Activated CD8-positive, alpha-beta memory T cell treated with anti-CD3 and anti-CD28 coated beads for 1 hour (primary cell): ENCODE data around the gene LIG3.
"Not testable (repeated sequence)": the region's sequence is repeated elsewhere in the genome, so short reads cannot be mapped to it uniquely, and the experiment has no call there.

Experiments
- DNase-seq, 2 donors: peaks; one replicate each; pipeline ENCODE4 v3.0.0-alpha.2; 2020; ENCODE audit warnings: low read depth in 1 of 2; ENCODE audit errors: extremely low read depth in 1 of 2

LIG3 gene

DNA sequence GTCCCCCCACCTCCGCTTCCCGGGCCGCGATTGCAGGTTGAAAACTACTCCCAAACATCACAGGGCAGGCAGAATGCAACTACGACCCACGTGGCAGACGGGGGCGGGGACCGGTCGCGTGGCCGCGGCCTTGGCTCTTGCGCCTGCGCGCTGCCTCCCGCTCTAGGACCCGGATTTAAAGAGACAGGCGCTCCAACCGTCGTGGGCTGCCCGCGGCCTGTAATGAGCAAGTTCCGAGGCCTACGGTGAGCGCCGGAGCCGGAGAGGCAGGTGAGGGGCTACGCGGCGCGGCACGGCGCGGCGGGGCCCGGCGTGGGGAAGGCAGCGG is at the start of gene LIG3:
TSS of gene LIG3 (plus strand) at position 160 of the 328 bp plus-strand sequence. CDS start 2,494 bp downstream, outside the sequence.
- peak; percentile 83 to 91 for DNase-seq

DNA sequence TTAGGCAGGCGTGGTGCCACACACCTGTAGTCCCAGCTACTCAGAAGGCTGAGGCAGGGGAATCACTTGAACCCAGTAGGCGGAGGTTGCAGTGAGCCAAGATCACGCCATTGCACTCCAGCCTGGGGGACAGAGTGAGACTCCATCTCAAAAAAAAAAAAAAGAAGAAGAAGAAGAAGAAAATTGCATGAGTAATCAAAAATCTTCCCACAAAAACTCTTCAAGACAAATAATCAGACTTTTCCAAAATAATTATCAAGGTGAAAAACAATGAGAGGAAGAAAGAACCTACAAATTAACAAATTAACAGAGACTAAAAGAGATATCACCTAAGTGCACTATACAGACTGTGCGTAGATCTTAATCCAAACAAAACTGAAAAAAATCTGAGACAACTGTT is 29.5 kb upstream of the LIG3 start:
- not testable (repeated sequence) for DNase-seq

- no peak for DNase-seq
Measured at GRCh38 chr17:34958438-34958837, 21.9 kb upstream of the LIG3 start.

- DNase-seq = peak; percentile 80 to 82
Measured at GRCh38 chr17:34961093-34961911, 19.0 kb upstream of the LIG3 start, which contains the start of the genes CCT6B and ZNF830. Gene CCT6B, minus strand, starts transcription at chr17:34961460. Its CDS starts 67 bp downstream, at chr17:34961393. Gene ZNF830, plus strand, starts transcription at chr17:34961540. Its CDS starts 27 bp downstream, at chr17:34961567.

- no peak for DNase-seq
Measured at GRCh38 chr17:34974179-34974578, 6.1 kb upstream of the LIG3 start.

- no peak for DNase-seq
Measured at GRCh38 chr17:34974794-34975785, 5.2 kb upstream of the LIG3 start.

GRCh38 chr17:34979153-34979552 is 1.2 kb upstream of the LIG3 start:
- no peak for DNase-seq

DNA sequence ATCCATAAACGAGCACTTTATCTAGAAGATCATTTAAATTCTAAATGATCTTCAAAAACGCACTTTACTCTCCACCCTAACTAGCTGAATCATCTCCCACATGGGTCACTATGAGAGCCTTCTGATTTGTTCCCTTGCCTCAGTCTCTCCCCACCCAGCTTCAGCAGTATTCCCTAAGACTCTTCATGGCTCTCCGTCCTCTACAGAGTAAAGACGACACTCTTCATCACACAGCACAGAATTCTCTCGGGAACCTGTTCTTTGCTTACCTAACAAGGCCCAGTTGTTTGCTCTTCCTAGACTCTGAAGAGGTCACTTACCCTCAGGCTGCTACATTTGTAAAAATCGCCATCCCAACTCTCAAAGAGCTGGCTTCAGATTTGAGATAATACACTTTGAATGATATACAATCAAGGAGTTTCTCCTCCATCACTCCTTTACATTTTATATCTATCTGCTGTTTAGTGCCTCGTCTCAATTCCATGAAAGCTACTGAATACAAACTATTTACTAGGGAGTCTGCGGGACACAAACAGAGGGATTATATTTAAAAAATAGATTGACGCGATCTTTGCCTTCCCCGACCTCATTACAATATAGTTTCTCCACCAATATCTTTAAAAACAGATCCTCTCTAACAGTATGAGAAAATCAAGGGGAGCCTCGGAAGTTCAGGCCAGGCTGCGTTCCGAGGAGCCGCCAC is 511 bp upstream of the LIG3 start:
- no peak for DNase-seq

DNA sequence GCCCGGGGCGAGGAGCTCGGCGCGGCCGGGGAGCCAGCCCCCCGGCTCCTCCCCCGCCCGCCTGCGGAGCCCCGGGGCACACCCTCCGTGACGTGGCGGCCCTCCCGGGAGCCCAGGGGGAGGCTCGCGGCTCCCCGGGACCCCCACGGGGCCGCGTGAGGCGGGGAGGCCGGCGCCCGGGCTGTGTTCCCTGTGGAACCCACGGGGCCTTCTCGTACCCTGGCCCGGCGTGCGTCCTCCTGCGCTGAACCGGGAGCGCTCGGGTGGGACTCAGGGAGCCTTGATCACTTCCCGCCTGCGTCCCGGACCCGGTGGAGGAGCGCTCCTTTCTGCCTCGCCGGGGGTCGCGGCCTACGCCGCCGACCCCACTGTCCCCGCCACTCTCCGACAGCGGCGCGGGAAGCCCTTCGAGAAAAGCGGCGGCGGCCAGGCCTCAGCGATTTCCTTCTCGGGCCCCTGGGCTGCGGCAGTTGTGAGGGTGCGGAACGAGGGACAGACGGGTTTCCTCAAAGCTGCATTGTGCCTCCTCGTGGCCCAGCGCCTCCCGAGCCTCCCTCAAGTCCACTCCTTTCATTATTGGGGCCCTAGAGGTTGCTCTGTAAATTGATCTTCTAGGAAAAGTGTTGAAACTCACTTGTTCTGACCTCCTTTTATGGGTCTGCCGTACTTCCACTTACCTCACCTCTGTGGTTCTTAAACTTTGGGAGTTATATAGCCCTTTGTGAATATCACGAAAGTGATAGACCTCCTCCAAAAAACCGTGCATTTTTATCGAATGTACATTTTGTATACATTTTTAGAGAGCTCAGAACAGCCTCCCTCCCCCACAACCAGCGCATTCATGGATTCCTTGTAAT is 597 bp downstream of the LIG3 start:
- DNase-seq = peak; percentile 32 to 65

DNA sequence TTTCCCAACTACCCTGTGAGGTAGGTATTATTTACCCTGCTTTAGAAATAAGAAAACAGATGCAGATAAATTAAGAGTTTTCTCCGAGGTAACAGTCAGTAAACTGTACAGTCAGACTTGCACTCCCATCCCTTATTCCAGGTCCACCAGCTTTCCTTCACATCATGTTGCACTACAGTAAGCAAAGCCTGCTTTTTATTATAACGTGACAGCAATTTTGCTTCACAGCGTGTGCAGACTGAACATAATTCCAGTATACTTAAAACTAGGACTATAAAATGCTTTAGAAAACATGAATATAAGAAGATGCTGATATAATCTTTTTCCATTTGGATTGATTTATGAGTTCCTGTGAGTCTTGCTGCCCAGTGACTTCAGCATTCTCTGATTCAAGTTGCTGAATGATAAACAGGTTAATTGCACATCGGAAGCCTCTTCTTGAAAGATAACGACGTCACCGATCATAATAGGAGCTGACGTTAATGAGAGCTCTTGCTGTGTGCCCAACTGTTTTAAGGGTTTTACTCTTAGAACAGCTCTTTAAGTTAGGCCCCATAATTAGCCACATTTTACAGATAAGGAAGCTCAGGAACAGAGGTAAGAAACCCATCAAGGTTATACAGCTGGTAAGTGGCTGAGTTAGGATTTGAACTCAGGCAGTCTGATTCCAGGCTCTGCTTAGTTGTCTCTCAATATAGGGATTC is 1.4 kb downstream of the LIG3 start:
- DNase-seq = no peak

GRCh38 chr17:34987232-34987631 is 6.9 kb downstream of the LIG3 start:
- no peak for DNase-seq

- no peak for DNase-seq
Measured at GRCh38 chr17:34988644-34989043, 8.3 kb downstream of the LIG3 start.

GRCh38 chr17:34989473-34989872 is 9.2 kb downstream of the LIG3 start:
- DNase-seq = no peak

DNA sequence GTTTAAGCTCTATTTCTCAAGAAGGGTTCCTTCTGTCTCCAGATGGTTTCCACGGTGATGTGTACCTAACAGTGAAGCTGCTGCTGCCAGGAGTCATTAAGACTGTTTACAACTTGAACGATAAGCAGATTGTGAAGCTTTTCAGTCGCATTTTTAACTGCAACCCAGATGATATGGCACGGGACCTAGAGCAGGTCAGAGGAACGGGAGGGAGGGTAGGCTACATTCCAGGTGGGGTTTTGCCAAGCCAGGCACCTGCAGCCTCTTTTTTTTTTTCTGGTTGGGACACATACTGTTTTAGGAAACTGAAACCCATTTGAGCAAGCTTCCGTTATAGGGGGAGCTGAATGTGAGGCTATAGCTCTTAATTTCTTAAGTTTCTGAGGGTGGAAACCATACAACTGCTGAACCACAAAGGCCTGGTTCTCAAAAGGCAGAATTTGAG is 10.6 kb downstream of the LIG3 start:
- no peak for DNase-seq

- no peak for DNase-seq
Measured at GRCh38 chr17:34991606-34992005, 11.3 kb downstream of the LIG3 start.

- no peak for DNase-seq
Measured at GRCh38 chr17:34993031-34993430, 12.7 kb downstream of the LIG3 start.

GRCh38 chr17:34996422-34997285 is 16.3 kb downstream of the LIG3 start:
- no peak for DNase-seq

GRCh38 chr17:34997355-34997862 is 17.1 kb downstream of the LIG3 start:
- no peak for DNase-seq
